VCaP (cell line): Measurements from ENCODE around the gene TPP1.

Source experiments
- H3K27ac ChIP-seq: fragments of 450-650 bp; 2 replicates; pipeline ENCODE4 v1.5.1; 2017
- CTCF ChIP-seq: fragments of 450-650 bp; conservative IDR thresholded peaks from 2 replicates; pipeline ENCODE4 v1.5.1; 2017; ENCODE audit warnings: mild to moderate bottlenecking, moderate library complexity

The TPP1 gene

GRCh38 chr11:6653656-6654055 lies 34.4 kb upstream of the TPP1 start:
- no peak overlapping the region for H3K27ac ChIP-seq
- TF ChIP-seq CTCF: no peak

DNA sequence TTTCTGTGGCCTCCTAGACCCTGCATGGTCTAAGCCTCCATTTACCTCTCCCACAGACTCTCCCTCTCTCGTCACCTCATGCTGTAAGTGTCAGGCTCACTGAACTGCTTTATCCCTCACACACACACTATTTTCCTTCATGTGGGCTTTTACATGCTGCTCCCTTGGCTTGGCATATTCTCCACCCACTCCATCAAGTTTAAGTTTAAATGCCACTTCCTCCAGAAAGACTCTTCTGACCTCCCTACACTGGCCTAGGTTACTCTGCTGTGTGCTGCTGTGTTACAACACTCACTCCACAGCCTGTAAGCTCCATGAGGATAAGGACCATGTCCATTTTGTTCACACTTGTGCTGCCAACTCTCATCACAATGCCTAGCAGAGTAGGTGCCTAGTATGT lies 33.9 kb upstream of the TPP1 start:
- H3K27ac ChIP-seq: no peak overlapping the region
- TF ChIP-seq CTCF: no peak

GRCh38 chr11:6652182-6652581 lies 33.0 kb upstream of the TPP1 start:
- H3K27ac ChIP-seq: no peak overlapping the region
- TF ChIP-seq CTCF: no peak

- TF ChIP-seq CTCF: no peak
- H3K27ac ChIP-seq: no peak overlapping the region
Measured at GRCh38 chr11:6650980-6651379, 31.8 kb upstream of the TPP1 start.

- H3K27ac ChIP-seq: no peak overlapping the region
- TF ChIP-seq CTCF: no peak
Measured at GRCh38 chr11:6650104-6650503, 30.9 kb upstream of the TPP1 start.

DNA sequence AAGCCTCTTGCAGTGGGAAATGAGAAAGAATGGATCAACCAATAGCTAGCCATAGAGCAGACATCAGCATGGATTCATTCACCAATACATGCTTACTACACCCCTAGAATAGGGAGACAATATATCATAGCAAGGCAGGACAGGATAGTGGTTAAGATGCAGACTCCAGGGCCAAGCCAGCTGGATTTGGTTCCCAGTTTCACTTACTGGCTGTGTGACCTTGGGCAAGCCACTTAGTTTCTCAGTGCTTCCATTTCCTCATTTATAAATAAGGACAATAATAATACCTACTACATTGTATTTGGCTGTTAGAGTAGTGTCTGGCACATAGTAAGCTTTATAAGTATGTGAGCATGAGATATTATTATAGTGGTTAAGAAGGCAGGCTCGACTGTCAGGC lies 29.3 kb upstream of the TPP1 start:
- H3K27ac ChIP-seq: no peak overlapping the region
- TF ChIP-seq CTCF: no peak

- no peak overlapping the region for H3K27ac ChIP-seq
- TF ChIP-seq CTCF: no peak
Measured at GRCh38 chr11:6647836-6648235, 28.6 kb upstream of the TPP1 start.
